Activated CD4-positive, alpha-beta T cell treated with anti-CD3 and anti-CD28 coated beads for 4 hours (primary cell): ENCODE data around the gene PRR22.

Experiments used
- DNase-seq, 2 donors: peaks; one replicate each; pipeline ENCODE4 v3.0.0-alpha.2; 2020

The PRR22 gene

GRCh38 chr19:5811117-5811516, 26.6 kb upstream of the PRR22 start:
- no peak for DNase-seq

- DNase-seq, result no peak
Observed at GRCh38 chr19:5809469-5809868, 24.9 kb upstream of the PRR22 start.

- DNase-seq, result no peak
Observed at GRCh38 chr19:5809053-5809452, 24.5 kb upstream of the PRR22 start.

- DNase-seq, result no peak
Observed at GRCh38 chr19:5808120-5808816, 23.7 kb upstream of the PRR22 start.

GRCh38 chr19:5806905-5807304, 22.4 kb upstream of the PRR22 start:
- no peak for DNase-seq

- DNase-seq, result no peak
Observed at GRCh38 chr19:5806133-5806489, 21.6 kb upstream of the PRR22 start.

- DNase-seq, result peak; percentile 56 to 70
Observed at GRCh38 chr19:5805462-5806132, 21.1 kb upstream of the PRR22 start.

- DNase-seq, result peak; percentile 56 to 64
Observed at GRCh38 chr19:5804516-5805461, 20.2 kb upstream of the PRR22 start, which contains the start of gene NRTN. Gene NRTN, plus strand, starts transcription at chr19:5805067. Its CDS starts 19,099 bp downstream, at chr19:5824166.

- peak; percentile 85 to 90 for DNase-seq
Observed at GRCh38 chr19:5803752-5804515, 19.4 kb upstream of the PRR22 start.

GRCh38 chr19:5803441-5803751, 18.9 kb upstream of the PRR22 start:
- DNase-seq, result no peak

- no peak for DNase-seq
Observed at GRCh38 chr19:5801796-5802619, 17.5 kb upstream of the PRR22 start.

GRCh38 chr19:5800361-5801270, 16.1 kb upstream of the PRR22 start:
- no peak for DNase-seq

GRCh38 chr19:5799247-5800241, 15.0 kb upstream of the PRR22 start:
- no peak for DNase-seq

GRCh38 chr19:5798244-5798643, 13.7 kb upstream of the PRR22 start:
- no peak for DNase-seq

- no peak for DNase-seq
Observed at GRCh38 chr19:5795382-5795919, 10.9 kb upstream of the PRR22 start.

GRCh38 chr19:5793188-5793587, 8.6 kb upstream of the PRR22 start:
- no peak for DNase-seq

- no peak for DNase-seq
Observed at GRCh38 chr19:5792224-5792623, 7.7 kb upstream of the PRR22 start.

GRCh38 chr19:5790559-5791520, 6.3 kb upstream of the PRR22 start, which contains the start of gene DUS3L:
Gene DUS3L, minus strand, starts transcription at chr19:5791163. Its CDS starts 22 bp downstream, at chr19:5791141.
- peak; percentile 95 to 96 for DNase-seq
